CD4-positive, alpha-beta T cell treated with Interleukin-10 for 1 hour (primary cell): ENCODE results near the gene FAM53B.
"Not testable (repeated sequence)": the region's sequence is repeated elsewhere in the genome, so short reads cannot be mapped to it uniquely, and the experiment has no call there.

ENCODE experiments used
- DNase-seq: peaks from one replicate; pipeline ENCODE4 v3.0.0-alpha.2; 2020

FAM53B gene

GRCh38 chr10:124744102-124745050, at the start of gene FAM53B:
Gene FAM53B, minus strand, starts transcription at chr10:124744378. Its CDS starts 37,665 bp downstream, at chr10:124706713.
- DNase-seq = peak; percentile 83

- DNase-seq = no peak
Measured at GRCh38 chr10:124792998-124793352, 48.8 kb upstream of the FAM53B start.

- peak; percentile 87 for DNase-seq
Measured at GRCh38 chr10:124791547-124792348, 47.6 kb upstream of the FAM53B start, which contains the start of gene EEF1AKMT2. Gene EEF1AKMT2, minus strand, starts transcription at chr10:124791887. Its CDS starts 54 bp downstream, at chr10:124791833.

GRCh38 chr10:124782900-124783299, 38.7 kb upstream of the FAM53B start:
- not testable (repeated sequence) for DNase-seq

- DNase-seq = no peak
Measured at GRCh38 chr10:124768791-124769190, 24.6 kb upstream of the FAM53B start.

GRCh38 chr10:124765256-124765655, 21.1 kb upstream of the FAM53B start:
- no peak for DNase-seq

- DNase-seq = no peak
Measured at GRCh38 chr10:124763267-124763666, 19.1 kb upstream of the FAM53B start.

GRCh38 chr10:124762281-124762680, 18.1 kb upstream of the FAM53B start:
- DNase-seq = no peak

- no peak for DNase-seq
Measured at GRCh38 chr10:124756156-124756903, 12.2 kb upstream of the FAM53B start.

- DNase-seq = no peak
Measured at GRCh38 chr10:124755581-124755980, 11.4 kb upstream of the FAM53B start.

GRCh38 chr10:124754227-124754626, 10.0 kb upstream of the FAM53B start:
- no peak for DNase-seq

- no peak for DNase-seq
Measured at GRCh38 chr10:124748953-124749645, 4.9 kb upstream of the FAM53B start.

- no peak for DNase-seq
Measured at GRCh38 chr10:124748166-124748565, 4.0 kb upstream of the FAM53B start.

GRCh38 chr10:124747745-124748144, 3.6 kb upstream of the FAM53B start:
- no peak for DNase-seq

GRCh38 chr10:124746992-124747391, 2.8 kb upstream of the FAM53B start:
- no peak for DNase-seq

GRCh38 chr10:124746447-124746846, 2.3 kb upstream of the FAM53B start:
- DNase-seq = not testable (repeated sequence)

- peak; percentile 78 for DNase-seq
Measured at GRCh38 chr10:124745673-124746072, 1.5 kb upstream of the FAM53B start.

GRCh38 chr10:124745252-124745651, 1.1 kb upstream of the FAM53B start:
- no peak for DNase-seq

- DNase-seq = no peak
Measured at GRCh38 chr10:124743191-124744101, 732 bp downstream of the FAM53B start.

GRCh38 chr10:124742413-124743190, 1.6 kb downstream of the FAM53B start:
- no peak for DNase-seq
